GM23248 (cell line): ENCODE data around the gene TRAF3IP1.

Experiments
- EZH2 ChIP-seq: fragments of 200-600 bp; sonication (generic); IDR thresholded peaks from 2 replicates; pipeline ENCODE4 v1.6.1; 2018; ENCODE audit warnings: antibody characterized with exemption, mild to moderate bottlenecking; ENCODE audit not compliant: insufficient read depth, poor library complexity, severe bottlenecking
- EZH2phosphoT487 ChIP-seq: fragments of 200-600 bp; sonication (generic); IDR thresholded peaks from 2 replicates; pipeline ENCODE4 v1.6.1; 2018; ENCODE audit warnings: antibody characterized with exemption, moderate library complexity, mild to moderate bottlenecking, low read depth; ENCODE audit not compliant: insufficient read depth

- TF ChIP-seq EZH2 (no peak), EZH2phosphoT487 (no peak)
Observed at GRCh38 chr2:238389988-238390589, 69.8 kb downstream of the TRAF3IP1 start.
